T-helper 2 cell treated with Interferon-gamma antibody and Interleukin-4, amounts not matched to agents 5 μg/mL and 100 μg/mL, for 36 hours (primary cell): ENCODE data around the gene APOBEC3B.
"Not testable (repeated sequence)": the region's sequence is repeated elsewhere in the genome, so short reads cannot be mapped to it uniquely, and the experiment has no call there.

Source experiments
- DNase-seq: peaks from one replicate; pipeline ENCODE4 v3.0.0; 2021; ENCODE audit warnings: low spot score
- H3K27ac Mint-ChIP-seq: one replicate; pipeline ENCODE4 v1.8.0; 2021; ENCODE audit warnings: mild to moderate bottlenecking, mixed read lengths
- H3K27me3 Mint-ChIP-seq: one replicate; pipeline ENCODE4 v1.8.0; 2021; ENCODE audit warnings: low read depth, mixed read lengths
- H3K36me3 Mint-ChIP-seq: one replicate; pipeline ENCODE4 v1.8.0; 2021; ENCODE audit warnings: low read depth, mixed read lengths
- H3K4me1 Mint-ChIP-seq: one replicate; pipeline ENCODE4 v1.8.0; 2021; ENCODE audit warnings: low read depth, mixed read lengths
- H3K4me3 Mint-ChIP-seq: one replicate; pipeline ENCODE4 v1.8.0; 2022; ENCODE audit warnings: mild to moderate bottlenecking, moderate library complexity, mixed read lengths
- H3K9me3 Mint-ChIP-seq: one replicate; pipeline ENCODE4 v1.8.0; 2021; ENCODE audit warnings: mixed read lengths

APOBEC3B gene

GRCh38 chr22:39030705-39031104 lies 48.6 kb downstream of the APOBEC3B start:
- Mint-ChIP-seq H3K4me3 (no peak overlapping the region), H3K36me3 (peaks cover 21% of the 10 kb centered on the region), H3K4me1 (peaks cover 11% of the 10 kb centered on the region), H3K27ac (no peak overlapping the region), H3K27me3 (no peaks in the 10 kb centered on the region), H3K9me3 (no peaks in the 10 kb centered on the region)
- no peak for DNase-seq

GRCh38 chr22:39031434-39032295 lies 49.5 kb downstream of the APOBEC3B start:
- DNase-seq, H3K4me1 Mint-ChIP-seq, H3K27ac Mint-ChIP-seq, H3K9me3 Mint-ChIP-seq, H3K27me3 Mint-ChIP-seq, H3K4me3 Mint-ChIP-seq: not testable (repeated sequence)
- peaks cover 16% of the 10 kb centered on the region for H3K36me3 Mint-ChIP-seq

DNA sequence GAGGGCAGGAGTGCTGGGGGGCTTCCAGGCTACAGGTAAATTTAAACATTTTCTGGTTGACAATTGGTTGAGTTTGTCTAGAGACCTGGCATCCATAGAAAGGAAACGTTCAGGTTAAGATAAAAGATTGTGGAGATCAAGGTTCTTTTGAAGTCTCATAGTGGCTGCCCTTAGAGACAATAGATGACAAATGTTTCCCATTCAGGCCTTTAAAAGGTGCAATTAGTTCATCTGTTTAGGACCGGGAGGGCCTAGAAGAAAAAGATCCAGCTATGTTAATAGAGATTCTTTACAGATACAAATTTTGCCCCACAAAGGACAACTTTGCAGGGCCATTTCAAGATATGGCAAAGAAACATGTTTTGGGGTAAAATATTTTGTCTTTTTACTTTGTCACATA lies 54.9 kb downstream of the APOBEC3B start:
- H3K27me3 Mint-ChIP-seq = not testable (repeated sequence)

DNA sequence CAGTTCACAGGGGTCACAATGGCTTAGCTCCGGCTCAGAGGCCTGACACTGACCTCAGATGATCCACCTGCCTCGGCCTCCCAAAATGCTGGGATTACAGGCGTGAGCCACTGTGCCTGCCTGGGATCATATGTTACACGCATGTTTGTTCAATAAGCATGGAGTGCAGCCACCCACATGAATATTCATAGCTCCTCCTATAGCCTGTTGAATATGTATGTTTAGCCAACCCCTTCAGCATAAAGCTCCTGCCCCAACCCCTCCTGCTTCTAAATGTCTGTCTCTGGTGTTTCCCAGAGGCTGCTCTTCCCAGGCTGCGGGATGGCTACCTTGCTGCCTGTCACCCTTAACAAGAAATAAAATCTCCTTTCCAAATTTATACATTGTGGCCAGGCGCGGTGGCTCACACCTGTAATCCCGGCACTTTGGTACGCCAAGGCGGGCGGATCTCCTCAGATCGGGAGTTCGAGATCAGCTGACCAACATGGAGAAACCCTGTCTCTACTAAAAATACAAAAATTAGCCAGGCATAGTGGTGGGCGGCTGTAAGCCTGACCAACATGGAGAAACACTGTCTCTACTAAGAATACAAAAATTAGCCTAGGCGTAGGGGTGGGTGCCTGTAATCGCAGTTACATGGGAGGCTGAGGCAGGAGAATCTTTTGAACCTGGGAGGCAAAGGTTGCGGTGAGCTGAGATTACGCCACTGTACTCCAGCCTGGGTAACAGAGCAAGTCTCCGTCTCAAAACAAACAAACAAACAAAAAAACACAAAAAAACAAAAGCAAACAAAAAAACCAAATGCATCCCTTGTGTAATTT lies 57.4 kb downstream of the APOBEC3B start:
- Mint-ChIP-seq H3K4me1 (peaks cover 15% of the 10 kb centered on the region), H3K36me3 (peaks cover 4% of the 10 kb centered on the region), H3K27me3 (no peaks in the 10 kb centered on the region), H3K9me3 (no peaks in the 10 kb centered on the region), H3K27ac (peak overlapping the region; percentile 76), H3K4me3 (peak overlapping the region; percentile 92)
- no peak for DNase-seq

More for the DNA sequence above, 54.9 kb downstream of the APOBEC3B start:
- not testable (repeated sequence) for H3K9me3 Mint-ChIP-seq, H3K4me3 Mint-ChIP-seq, H3K27ac Mint-ChIP-seq, DNase-seq
- Mint-ChIP-seq H3K4me1 (peaks cover 15% of the 10 kb centered on the region), H3K36me3 (peaks cover 14% of the 10 kb centered on the region)

DNA sequence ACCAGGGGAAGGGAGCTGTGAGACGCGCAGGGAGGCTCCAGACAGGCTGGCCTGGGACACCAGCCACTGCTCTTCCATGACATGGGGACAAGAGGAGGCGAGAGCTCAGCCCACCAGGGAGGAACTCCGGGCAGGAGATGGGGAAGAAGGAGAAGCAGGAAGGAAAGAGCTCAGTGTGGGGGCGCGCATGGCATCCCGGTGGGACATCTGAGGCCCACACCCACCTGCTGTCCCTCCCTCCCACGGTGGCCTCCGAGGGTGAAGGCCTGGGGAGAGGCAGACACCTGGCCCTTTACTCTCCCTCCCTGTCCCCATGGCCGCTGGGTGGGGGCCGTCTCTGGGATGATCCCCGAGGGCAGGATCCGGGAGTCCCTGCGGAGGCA lies 58.0 kb downstream of the APOBEC3B start:
- not testable (repeated sequence) for DNase-seq, H3K27me3 Mint-ChIP-seq, H3K36me3 Mint-ChIP-seq

GRCh38 chr22:39040538-39041296 lies 58.6 kb downstream of the APOBEC3B start, which contains the start of gene APOBEC3F:
TSS of gene APOBEC3F (plus strand) at chr22:39040864. CDS start at chr22:39040961, 97 bp downstream.
- Mint-ChIP-seq H3K4me3 (peak within 1 kb of the TSS; percentile 92), H3K27ac (peak within 1 kb of the TSS; percentile 86), H3K36me3 (peaks cover 12% of the 10 kb centered on the region), H3K4me1 (peaks cover 15% of the 10 kb centered on the region)
- not testable (repeated sequence) for H3K27me3 Mint-ChIP-seq, H3K9me3 Mint-ChIP-seq
- DNase-seq = peak; percentile 67

More for the DNA sequence above, 58.0 kb downstream of the APOBEC3B start:
- Mint-ChIP-seq H3K4me3 (peak overlapping the region; percentile 92), H3K4me1 (peaks cover 15% of the 10 kb centered on the region), H3K27ac (peak overlapping the region; percentile 76)
- H3K9me3 Mint-ChIP-seq = not testable (repeated sequence)

DNA sequence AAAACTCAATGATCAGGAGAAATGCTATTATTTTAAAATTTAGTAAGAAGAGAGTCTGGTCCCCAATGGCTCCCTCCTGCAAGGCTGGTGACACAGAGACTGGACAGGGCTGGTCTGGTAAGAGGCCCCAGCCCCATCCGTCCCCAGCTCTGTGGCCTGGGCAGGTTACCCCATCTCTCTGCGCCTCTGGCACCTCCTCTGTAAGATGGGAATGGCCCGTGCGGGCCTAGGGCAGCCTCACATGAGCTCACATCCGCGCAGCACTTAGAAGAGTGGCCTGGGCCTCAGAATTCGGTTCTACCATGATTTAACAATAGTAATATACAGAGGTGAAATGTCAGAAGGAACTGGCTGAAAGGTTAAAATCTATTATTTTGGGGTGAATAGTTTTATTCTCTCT lies 59.8 kb downstream of the APOBEC3B start:
- Mint-ChIP-seq H3K36me3 (peaks cover 14% of the 10 kb centered on the region), H3K9me3 (no peaks in the 10 kb centered on the region), H3K27me3 (no peaks in the 10 kb centered on the region), H3K4me1 (peaks cover 14% of the 10 kb centered on the region), H3K4me3 (peak overlapping the region; percentile 92), H3K27ac (peak overlapping the region; percentile 36)
- no peak for DNase-seq
